ENCODE measurements around the gene TMEM181.

- TF ChIP-seq, protein P1, sequence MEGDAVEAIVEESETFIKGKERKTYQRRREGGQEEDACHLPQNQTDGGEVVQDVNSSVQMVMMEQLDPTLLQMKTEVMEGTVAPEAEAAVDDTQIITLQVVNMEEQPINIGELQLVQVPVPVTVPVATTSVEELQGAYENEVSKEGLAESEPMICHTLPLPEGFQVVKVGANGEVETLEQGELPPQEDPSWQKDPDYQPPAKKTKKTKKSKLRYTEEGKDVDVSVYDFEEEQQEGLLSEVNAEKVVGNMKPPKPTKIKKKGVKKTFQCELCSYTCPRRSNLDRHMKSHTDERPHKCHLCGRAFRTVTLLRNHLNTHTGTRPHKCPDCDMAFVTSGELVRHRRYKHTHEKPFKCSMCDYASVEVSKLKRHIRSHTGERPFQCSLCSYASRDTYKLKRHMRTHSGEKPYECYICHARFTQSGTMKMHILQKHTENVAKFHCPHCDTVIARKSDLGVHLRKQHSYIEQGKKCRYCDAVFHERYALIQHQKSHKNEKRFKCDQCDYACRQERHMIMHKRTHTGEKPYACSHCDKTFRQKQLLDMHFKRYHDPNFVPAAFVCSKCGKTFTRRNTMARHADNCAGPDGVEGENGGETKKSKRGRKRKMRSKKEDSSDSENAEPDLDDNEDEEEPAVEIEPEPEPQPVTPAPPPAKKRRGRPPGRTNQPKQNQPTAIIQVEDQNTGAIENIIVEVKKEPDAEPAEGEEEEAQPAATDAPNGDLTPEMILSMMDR (IDR thresholded peaks at IDR 0.05; ENCODE audit: poor library complexity): no peak
- no peak for TF ChIP-seq EZH2phosphoT487 (IDR thresholded peaks at IDR 0.05; ENCODE audit: low read depth, severe bottlenecking, unreplicated experiment)
These were observed 21.1 kb upstream of the TMEM181 start for GRCh38 chr6:158538741-158539140.
